Embryonic facial prominence (tissue), 1 donor: ENCODE data around the gene ZFYVE28.
A peak's percentile ranks its signal among the peaks of the same experiment; 100 is the strongest.

ENCODE experiments used
- DNase-seq: peaks from one replicate; pipeline ENCODE4 v3.0.0-alpha.2; 2016; ENCODE audit errors: extremely low spot score

ZFYVE28 gene

DNA sequence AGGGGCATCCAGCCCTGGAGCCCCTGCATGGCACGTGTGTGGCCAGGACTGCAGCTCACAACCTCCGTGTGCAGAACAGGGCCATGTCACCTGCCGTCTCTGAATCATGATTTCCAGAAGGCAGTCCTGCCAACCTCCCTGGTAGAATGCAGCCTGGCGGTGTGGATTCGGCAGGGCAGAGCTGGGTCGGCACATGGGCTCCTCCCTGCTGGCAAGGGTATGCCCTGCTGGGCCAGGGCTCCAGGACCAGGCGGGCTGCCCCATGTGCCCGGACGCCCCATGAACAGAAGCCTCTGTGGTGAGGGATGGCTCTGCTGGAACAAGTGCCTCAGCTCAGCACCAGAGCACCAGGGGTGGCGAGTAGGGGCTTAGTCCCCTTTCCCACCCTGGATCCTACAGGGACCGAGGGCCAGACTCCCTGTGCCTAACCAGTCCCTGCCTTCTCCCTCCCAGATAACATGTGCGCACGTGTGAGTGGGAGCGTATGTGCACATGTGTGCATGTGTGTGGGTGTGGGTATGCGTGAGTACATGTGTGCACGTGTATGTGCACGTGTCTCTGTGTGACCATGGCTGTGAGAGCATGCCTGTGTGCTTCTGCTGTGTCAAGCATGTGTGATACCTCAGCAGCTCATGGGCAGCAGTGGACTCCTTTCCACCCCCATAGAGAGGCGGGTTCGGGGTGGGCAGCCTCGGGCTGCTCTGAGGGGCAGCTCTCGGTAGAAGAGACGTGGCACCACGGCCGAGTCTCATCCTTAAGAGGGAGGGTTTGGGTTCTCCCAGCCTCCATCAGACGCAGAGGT is 146.2 kb downstream of the ZFYVE28 start:
- DNase-seq: no peak

- no peak for DNase-seq
Measured at GRCh38 chr4:2271279-2272025, 147.0 kb downstream of the ZFYVE28 start.

GRCh38 chr4:2270341-2271165 is 147.9 kb downstream of the ZFYVE28 start:
- no peak for DNase-seq

GRCh38 chr4:2269618-2270163 is 148.8 kb downstream of the ZFYVE28 start:
- DNase-seq: no peak

DNA sequence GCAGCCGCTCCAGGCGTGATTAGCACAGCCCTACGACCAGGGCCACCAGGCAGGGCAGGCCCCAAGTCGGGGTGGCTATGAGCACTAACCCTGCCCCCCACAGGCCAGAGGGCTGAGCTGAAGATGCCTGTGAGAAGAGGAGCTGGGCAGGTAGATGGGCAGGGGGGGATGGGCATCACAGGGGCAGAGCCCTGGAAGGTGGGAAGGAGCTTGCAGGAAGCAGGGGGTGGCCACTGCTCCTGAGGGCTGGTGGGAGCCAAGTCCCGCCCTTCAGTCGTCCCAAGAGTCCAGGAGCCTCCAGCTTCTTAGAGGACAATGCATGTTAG is 149.3 kb downstream of the ZFYVE28 start:
- DNase-seq: no peak

- DNase-seq: no peak
Measured at GRCh38 chr4:2268357-2269205, 149.9 kb downstream of the ZFYVE28 start.

DNA sequence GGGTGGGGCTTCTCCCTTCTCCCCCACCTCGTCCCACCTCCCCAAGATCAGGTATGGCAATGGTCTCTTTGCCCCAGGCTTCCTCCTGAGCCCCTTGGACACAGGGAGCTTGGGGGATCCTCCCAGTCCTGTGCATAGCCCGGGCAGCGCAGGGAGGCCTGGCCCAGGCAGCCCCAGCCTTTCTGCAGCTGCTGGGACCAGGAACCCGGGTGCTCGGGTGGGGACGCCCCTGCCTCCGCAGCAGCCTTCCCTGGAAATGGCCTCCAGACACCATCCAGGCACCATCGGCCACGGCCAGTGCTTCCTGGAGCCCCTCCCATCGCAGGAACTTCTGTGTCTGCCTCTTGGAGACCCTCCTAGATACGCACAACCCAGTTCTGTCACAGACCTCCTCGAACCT is 150.6 kb downstream of the ZFYVE28 start:
- DNase-seq: no peak

DNA sequence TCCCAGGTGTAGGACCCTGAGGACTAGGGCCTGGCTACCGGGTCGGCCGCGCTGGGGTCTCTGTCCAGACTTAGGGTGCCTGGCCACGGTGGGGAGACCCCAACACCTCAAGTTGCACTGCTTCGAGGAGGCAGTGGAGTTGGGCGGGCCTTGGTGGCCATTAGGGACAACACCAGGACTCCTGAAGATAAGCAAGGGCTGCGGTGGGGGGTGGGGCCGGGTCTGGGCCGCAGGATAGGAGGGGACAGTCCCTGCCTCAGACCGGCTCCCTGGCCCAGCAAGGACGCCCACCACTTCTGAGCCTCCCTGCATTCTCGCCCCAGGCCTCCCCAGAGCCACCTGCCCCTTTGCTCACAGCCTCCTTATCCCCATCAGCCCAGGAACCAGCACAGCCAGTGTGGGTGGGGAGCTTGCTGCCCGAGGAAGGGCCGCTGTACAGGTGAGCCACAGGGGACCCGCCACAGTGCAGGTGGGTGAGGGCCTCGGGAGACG is 151.1 kb downstream of the ZFYVE28 start:
- DNase-seq: no peak

DNA sequence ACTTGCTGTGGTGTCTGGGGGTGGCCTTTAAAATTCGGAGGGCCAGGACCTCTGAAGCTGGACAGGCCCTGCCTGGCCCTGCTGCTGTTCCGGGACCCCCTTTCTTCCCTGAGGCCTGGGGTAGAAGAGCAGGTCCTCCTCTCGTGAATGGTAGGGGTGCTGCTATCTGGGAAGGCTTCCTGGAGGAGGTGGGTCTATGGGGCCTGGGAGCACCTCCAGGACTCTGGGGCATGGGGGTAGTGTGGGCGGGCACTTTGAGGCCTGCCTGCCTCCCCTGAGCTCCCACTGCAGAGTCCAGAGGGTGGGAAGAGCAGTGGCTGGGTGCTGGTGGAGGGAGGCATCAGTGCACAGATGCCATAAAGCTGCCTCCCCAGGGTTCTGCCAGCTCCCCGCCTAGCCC is 151.6 kb downstream of the ZFYVE28 start:
- no peak for DNase-seq

GRCh38 chr4:2266181-2266580 is 152.3 kb downstream of the ZFYVE28 start:
- DNase-seq: no peak

- DNase-seq: no peak
Measured at GRCh38 chr4:2265113-2266110, 153.0 kb downstream of the ZFYVE28 start.

DNA sequence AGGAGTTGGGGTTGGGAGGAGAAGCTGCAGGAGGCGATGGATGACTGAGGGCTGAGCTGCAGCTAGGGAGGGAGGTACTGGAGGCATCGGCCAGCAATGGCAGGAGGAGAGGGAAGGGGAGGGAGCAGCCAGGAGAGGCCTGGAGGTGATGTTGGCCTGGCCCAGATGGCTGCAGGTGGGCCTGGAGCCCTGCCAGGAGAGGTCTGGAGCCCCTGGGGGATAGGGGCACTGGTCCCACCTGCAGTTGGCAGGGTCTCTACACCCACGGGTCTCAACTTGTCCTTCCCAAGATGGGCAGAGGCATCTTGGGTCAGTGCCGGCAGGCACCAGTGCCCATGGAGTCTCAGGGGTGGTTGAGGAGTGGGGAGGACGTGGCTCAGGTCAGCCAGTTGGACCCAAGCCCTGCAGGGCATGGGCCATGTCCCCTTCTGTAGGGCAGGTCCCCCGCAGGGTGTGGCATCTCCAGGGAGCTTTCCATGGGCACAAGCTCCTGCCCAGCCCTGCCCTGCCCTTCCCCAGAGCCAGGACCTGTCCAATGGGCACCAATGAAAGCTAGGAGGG is 153.9 kb downstream of the ZFYVE28 start:
- DNase-seq: no peak

DNA sequence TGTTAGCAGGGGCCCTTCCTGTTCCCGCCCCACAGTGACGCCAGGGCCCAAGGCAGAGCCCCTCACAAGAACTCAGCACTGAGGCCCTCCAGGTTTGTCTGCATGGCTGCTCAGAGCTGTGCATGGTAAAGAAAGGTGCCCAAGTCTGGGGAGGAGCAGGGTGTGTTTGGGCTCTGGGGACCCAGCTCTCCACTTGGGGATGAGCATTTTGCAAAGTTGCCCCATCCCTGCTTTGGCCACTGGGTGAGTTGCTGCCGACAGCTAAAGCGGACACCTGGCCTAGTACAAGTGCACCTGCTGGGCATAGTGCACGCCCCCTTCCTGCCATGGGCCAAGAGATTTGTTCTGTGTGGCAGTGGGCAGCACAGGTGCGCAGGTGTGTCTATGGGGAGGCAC is 154.5 kb downstream of the ZFYVE28 start:
- DNase-seq: no peak

DNA sequence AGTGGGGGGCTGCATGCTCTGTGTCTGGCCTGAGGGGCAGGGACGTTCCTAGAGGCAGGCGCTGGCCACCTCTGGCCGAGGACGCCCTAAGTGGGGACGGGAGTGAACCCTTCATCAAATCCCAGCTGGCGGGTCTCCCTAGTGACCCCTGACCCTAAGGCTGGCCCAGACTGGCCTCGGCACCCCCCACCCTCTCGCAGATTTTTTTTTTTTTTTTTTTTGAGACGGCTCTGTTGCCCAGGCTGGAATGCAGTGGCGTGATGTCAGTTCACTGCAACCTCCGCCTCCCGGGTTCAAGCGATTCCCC is 155.5 kb downstream of the ZFYVE28 start:
- DNase-seq: no peak

DNA sequence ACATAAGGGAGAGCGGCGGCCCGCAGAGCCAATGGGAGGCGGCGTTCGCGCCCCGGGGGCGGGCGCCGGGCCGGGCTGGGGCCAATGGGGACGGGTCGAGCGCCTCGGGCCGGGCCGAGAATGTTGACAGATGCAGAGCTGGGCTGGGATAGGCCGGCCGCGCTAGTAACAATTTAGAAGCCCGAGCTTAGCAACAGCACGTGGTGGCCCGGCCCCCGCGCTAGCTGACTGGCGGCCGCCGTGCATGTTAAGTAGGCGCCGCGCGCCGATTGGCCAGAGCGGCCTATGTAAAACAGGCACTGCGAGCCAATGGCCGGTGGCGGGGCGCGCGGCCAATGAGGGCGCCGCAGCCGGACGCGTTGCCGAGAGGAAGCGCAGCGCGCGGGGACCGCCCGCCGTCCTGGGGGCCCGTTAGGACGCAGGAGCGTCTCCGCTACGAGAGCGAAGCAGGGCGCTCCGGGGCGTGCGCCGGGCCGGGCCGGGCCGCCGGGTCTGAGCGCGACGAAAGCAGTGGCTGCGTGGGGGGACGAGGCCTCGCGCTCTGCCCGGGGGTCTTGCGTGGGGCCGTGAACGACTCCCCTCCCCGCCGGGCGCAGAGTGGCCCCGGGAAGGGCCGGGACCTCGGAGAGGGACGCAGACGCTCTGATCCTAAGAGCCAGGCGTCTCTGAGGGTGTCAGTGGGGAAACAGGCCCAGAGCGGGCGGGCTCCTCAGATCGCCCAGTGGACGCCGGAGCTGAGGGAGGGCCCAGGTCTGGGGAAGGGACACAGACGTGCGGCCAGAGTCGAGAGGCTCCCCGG is 156.1 kb downstream of the ZFYVE28 start:
- peak; percentile 96 for DNase-seq

DNA sequence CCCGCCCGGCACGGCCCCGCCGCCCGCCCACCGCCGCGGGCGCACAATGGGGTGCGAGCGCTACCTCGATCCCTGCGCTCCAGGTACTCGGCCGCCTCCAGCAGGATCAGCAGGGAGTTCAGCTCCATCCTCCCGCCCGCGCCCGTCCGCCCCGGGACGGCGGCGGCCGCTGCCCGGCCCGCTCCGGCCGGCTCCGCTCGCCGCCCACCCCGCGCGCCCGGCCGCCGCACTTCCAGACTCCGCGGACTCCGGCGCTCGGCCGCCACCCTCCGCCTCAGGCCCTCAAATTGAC is 156.6 kb downstream of the ZFYVE28 start, which contains the start of gene MXD4:
Gene MXD4, minus strand, starts transcription at position 257 of the 292 bp plus-strand sequence. Its CDS starts 129 bp downstream, at position 128.
- no peak for DNase-seq

- no peak for DNase-seq
Measured at GRCh38 chr4:2261110-2261852, 157.2 kb downstream of the ZFYVE28 start.
